GM21515 (cell line): ENCODE results near the gene TMEM40.
"Not testable (repeated sequence)": the region's sequence is repeated elsewhere in the genome, so short reads cannot be mapped to it uniquely, and the experiment has no call there.

Experiments
- ATAC-seq: cut with Tn5 transposase; IDR thresholded peaks from one replicate; pipeline ENCODE4 v1.9.1; 2021; ENCODE audit not compliant: unreplicated experiment

TMEM40 gene

GRCh38 chr3:12759097-12759679 is at the start of gene TMEM40:
Gene TMEM40 (minus strand): TSS chr3:12759259. CDS start chr3:12749832, 9,427 bp downstream.
- no peak for ATAC-seq

DNA sequence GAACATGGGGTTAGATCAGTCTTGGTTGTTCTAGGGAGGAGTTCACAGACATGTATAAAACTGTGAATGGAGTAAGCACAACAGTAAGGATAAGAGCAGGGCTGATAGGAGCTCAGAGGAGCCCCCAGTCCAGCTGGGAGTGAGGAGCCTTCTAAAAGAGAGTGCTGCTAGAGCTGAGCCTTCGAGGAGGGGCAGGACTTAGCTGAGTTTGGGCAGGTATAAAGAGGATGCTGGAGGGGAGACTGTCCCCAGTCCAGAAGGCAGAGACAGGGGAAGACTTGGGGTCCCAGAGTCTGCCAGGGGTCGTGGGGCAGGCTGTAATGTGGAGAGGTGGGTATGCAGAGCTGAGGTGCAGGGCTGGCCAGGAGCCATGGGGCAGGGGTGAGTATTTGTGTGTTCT is 49.5 kb upstream of the TMEM40 start:
- no peak for ATAC-seq

- ATAC-seq: no peak
Measured at GRCh38 chr3:12807601-12808359, 48.7 kb upstream of the TMEM40 start.

DNA sequence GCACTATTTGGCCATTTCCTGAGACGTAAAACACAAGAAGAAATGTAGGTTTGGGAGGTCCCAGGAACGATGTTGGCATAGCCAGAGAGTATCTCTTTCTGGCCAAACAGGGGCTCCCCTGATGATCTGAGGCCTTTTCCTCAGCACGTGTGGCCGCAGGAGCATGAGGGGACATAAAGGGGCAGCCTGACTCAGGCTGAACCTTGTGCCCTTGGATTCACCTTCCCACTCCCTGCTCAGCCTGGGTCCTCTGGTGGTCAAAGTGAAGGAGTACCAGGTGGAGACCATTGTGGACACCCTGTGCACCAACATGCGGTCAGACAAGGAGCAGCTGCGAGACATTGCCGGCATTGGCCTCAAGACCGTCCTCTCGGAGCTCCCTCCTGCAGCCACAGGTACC is 48.0 kb upstream of the TMEM40 start:
- ATAC-seq: no peak

DNA sequence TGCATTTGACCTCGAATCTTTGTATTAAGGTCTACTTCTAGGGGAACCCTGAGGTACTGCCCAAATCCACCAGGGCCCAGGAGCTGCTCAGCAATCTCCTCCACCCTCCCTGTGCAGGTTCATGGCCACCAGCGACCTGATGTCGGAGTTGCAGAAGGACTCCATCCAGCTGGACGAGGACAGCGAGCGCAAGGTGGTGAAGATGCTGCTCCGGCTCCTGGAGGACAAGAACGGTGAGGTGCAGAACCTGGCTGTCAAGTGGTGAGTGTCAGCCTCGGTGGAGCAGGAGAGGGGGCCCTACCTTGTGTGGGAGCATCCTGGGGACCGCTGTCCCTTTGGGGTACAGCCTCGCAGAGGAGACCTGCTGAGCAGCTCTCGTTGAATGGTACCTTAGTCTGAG is 44.3 kb upstream of the TMEM40 start:
- no peak for ATAC-seq

- ATAC-seq: no peak
Measured at GRCh38 chr3:12799525-12800440, 40.7 kb upstream of the TMEM40 start.

DNA sequence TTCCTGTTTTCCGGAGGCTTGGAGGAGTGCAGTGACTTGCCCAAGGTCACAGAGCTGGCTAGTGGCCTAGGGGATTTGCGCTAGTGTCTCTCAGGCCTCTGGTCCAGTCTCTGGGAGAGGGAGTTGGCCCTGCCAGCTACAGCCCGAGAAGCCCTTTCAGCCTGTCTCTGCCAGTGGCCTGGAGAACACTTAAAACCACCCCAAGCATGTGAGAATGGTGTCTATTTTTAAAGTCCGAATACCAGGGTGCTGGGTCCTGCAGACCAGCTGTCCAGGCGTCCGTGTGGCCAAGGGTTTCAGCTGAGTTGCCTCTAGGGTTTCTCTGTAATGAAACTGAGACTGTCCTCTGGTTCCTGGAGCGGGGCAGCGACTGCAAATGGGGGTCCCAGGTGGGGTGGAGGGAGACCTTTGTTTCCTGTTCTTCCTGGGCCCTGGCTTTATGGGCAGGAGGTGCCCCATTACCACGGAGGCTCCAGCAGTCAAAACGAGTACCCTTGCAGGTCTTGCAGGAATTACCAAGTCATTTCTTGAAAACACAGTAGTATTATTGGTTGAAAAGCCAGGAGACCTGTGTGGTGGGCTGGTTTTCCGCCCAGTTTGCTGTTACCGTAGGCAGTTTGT is 39.6 kb upstream of the TMEM40 start:
- no peak for ATAC-seq

GRCh38 chr3:12797892-12798558 is 39.0 kb upstream of the TMEM40 start:
- no peak for ATAC-seq

DNA sequence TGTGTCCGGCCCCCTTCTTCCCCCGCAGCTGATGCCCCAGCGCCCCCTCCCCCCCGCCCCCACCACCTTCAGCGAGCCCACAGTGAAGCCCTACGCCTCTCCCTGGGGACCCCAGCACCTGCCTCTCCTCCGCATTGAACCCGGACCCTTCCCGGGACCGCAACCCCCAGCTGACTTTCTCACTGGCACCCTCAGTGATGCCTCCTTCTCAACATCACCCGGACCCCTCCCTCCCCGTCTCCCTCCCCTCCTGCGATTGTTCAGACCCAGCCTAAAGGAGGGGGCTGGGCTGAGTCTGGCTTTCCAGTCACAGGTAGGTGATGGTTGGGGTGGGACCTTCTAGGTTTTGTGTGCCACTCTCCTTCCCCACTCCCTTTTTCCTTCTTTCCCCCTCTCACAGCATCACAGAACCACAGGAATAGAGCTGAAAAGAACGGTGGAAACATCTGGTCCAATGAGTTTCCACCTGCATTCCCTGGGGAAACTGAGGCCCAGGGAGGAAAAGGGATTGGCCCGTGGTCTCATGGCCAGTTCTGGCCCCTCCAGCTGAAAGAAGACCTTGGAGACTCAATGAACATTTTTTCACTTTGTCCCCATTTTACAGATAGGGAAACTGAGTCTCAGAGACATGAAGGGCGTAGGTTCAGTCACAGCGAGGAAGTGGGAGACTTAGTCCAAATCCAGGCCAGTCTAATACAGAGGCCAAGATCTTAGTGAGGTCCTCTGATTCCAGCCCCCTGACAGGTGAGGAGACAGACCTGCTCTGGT is 38.2 kb upstream of the TMEM40 start:
- ATAC-seq: no peak

GRCh38 chr3:12796171-12797123 is 37.4 kb upstream of the TMEM40 start, which contains the start of gene CAND2:
Gene CAND2 (plus strand): TSS chr3:12796680. CDS start chr3:12796721, 41 bp downstream.
- no peak for ATAC-seq

GRCh38 chr3:12793701-12794100 is 34.6 kb upstream of the TMEM40 start:
- no peak for ATAC-seq

DNA sequence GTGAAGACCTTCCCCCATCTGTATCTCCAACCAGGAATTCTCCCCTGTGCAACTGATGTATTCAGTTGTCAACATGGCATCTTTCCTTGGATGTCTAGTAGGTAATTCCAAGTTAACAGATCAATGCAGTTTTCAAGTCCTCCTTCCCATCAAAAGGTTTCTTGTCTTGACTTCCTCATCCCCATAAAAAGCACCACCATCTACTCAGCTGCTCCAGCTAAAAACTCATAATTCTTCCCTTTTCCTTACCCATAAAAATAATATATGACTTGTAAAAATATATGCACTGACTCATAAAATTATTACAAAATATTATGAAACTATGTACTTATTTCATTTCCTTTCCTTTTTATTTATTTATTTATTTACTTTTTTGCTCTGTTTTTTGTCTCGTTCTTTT is 32.4 kb upstream of the TMEM40 start:
- no peak for ATAC-seq

DNA sequence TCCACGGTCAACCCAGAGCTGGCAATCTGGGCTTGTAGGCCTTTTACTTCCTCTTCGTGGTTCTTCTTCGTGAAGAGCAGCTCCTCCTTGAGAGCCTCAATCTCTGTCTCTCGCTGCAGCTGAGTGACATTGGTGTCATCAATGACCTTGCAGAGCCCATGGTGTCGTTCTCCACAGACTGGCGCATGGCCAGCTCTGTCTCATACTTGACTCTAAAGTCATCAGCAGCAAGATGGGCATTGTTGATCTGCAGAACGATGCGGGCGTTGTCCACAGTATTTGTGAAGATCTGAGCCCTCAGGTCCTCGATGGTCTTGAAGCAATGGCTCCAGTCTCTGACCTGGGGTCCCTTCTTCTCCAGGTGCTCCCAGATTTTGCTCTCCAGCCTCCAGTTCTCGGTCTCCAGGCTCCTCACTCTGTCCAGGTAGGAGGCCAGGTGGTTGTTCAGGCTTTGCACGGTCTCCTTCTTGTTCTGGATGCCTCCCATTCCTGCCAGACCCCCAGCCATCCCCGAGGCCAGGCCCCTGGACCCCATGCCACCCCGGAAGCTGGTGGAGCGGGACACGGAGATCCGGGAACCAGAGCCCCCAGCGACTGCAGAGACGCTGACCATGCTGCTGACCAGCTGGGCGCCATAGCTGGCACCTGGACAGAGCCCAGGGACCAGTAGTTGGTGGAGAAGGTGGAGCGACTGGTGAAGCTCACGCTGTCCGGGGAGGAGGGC is 29.1 kb upstream of the TMEM40 start:
- not testable (repeated sequence) for ATAC-seq

DNA sequence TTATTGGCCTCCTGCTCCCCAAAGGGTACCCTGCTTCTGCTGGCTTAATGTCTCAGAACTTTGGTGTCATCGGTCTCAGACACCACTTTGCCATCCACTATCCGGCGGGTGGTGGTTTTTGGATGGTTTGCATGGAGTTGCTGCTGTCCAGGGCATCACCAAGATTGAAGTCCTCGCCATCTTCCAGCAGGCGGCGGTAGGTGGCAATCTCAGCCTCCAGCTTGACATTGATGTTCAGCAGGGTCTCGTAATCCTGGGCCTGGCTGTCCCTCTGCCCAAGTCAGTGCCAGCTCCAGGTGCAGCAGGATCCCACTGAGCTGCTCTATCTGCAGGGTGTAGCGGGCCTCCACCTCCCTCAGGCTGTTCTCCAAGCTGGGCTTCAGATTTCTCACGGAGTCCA is 28.3 kb upstream of the TMEM40 start:
- ATAC-seq: not testable (repeated sequence)

DNA sequence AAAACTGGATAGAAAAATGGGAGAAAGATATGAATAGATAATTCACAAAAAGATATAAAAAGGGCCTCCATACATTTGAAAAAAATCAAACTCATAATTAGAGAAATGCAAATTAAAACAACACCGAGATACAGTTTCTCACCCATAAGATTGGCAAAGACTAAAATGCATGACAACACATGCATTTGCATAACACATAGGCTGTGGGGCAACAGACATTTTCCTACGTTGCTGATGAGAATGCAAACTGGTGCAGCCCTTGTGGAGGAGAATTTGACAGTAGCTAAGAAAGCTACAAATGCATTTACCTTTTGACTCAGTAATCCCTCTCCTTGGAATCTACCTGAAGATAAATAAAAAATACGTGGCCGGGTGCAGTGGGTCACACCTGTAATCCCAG is 26.0 kb upstream of the TMEM40 start:
- ATAC-seq: no peak

GRCh38 chr3:12782172-12782815 is 23.2 kb upstream of the TMEM40 start:
- no peak for ATAC-seq

- no peak for ATAC-seq
Measured at GRCh38 chr3:12780751-12781150, 21.7 kb upstream of the TMEM40 start.

- ATAC-seq: no peak
Measured at GRCh38 chr3:12777171-12777570, 18.1 kb upstream of the TMEM40 start.
